Neural progenitor cell (in vitro differentiated cells): ENCODE data around the gene RTL5. TPM values are rescaled to one million over a fixed set of nuclear protein-coding genes. Genes with fewer than 3 reads are reported as not detected.

Source experiments
- DNase-seq: peaks from one replicate; pipeline ENCODE4 v3.0.0-alpha.2; 2016; ENCODE audit warnings: low spot score
- H2AFZ ChIP-seq: fragments of 200-600 bp; sonication (generic); replicated peaks from 2 replicates; pipeline ENCODE4 v1.6.1; 2016; ENCODE audit warnings: antibody characterized with exemption
- H3F3A ChIP-seq: fragments of 200-600 bp; sonication (generic); 2 replicates; pipeline ENCODE4 v1.6.1; 2016; ENCODE audit warnings: antibody characterized with exemption, low read depth
- H3K27ac ChIP-seq: fragments of 200-600 bp; sonication (generic); 2 replicates; pipeline ENCODE4 v1.5.1; 2016; ENCODE audit warnings: mild to moderate bottlenecking
- H3K27me3 ChIP-seq: fragments of 200-600 bp; sonication (generic); 2 replicates; pipeline ENCODE4 v1.6.1; 2016; ENCODE audit warnings: mild to moderate bottlenecking, moderate library complexity
- H3K36me3 ChIP-seq: fragments of 200-600 bp; sonication (generic); 2 replicates; pipeline ENCODE4 v1.5.1; 2016
- H3K4me1 ChIP-seq: fragments of 200-600 bp; sonication (generic); 2 replicates; pipeline ENCODE4 v1.6.1; 2016; ENCODE audit warnings: mixed run types
- H3K4me2 ChIP-seq: fragments of 200-600 bp; sonication (generic); 2 replicates; pipeline ENCODE4 v1.6.1; 2016
- H3K4me3 ChIP-seq: fragments of 200-600 bp; sonication (generic); 2 replicates; pipeline ENCODE4 v1.5.1; 2016
- H3K79me2 ChIP-seq: fragments of 200-600 bp; sonication (generic); 2 replicates; pipeline ENCODE4 v1.6.1; 2016; ENCODE audit warnings: low read depth
- H3K9ac ChIP-seq: fragments of 200-600 bp; sonication (generic); 2 replicates; pipeline ENCODE4 v1.6.1; 2016
- H3K9me3 ChIP-seq: fragments of 200-600 bp; sonication (generic); 2 replicates; pipeline ENCODE4 v1.5.1; 2016; ENCODE audit warnings: low read depth
- H4K20me1 ChIP-seq: fragments of 200-600 bp; sonication (generic); 2 replicates; pipeline ENCODE4 v1.6.1; 2016; ENCODE audit warnings: low read depth
- H3K27ac Mint-ChIP-seq: 3 replicates; pipeline ENCODE4 v1.8.0; 2021; ENCODE audit warnings: mixed read lengths
- H3K27me3 Mint-ChIP-seq: 2 replicates; pipeline ENCODE4 v1.8.0; 2022; ENCODE audit warnings: low read depth, mild to moderate bottlenecking, inconsistent platforms, moderate library complexity, mixed read lengths; ENCODE audit not compliant: insufficient read depth
- H3K36me3 Mint-ChIP-seq: 3 replicates; pipeline ENCODE4 v1.8.0; 2021; ENCODE audit warnings: mixed read lengths
- H3K4me1 Mint-ChIP-seq: 3 replicates; pipeline ENCODE4 v1.8.0; 2021; ENCODE audit warnings: mixed read lengths
- H3K4me3 Mint-ChIP-seq: 3 replicates; pipeline ENCODE4 v1.8.0; 2021; ENCODE audit warnings: mild to moderate bottlenecking, moderate library complexity, mixed read lengths
- H3K9me3 Mint-ChIP-seq: 3 replicates; pipeline ENCODE4 v1.8.0; 2020; ENCODE audit warnings: mixed read lengths
- EZH2 ChIP-seq: fragments of 200-600 bp; sonication (generic); IDR thresholded peaks from 2 replicates; pipeline ENCODE4 v1.6.1; 2017; ENCODE audit warnings: antibody characterized with exemption, mild to moderate bottlenecking, moderate library complexity
- EZH2phosphoT487 ChIP-seq: fragments of 200-600 bp; sonication (generic); IDR thresholded peaks from 2 replicates; pipeline ENCODE4 v1.6.1; 2017; ENCODE audit warnings: antibody characterized with exemption
- total RNA-seq: library from RNA; depleted of rRNA; stranded (reverse); fragments of >200 nt; gene quantifications from 2 replicates; pipeline ENCODE4 v1.2.3, GENCODE V29; 2015; ENCODE audit warnings: low replicate concordance
- TF ChIP-seq, protein P1 (sequence below): fragments of 200-600 bp; sonication (generic); IDR thresholded peaks from 2 replicates; pipeline ENCODE4 v1.5.1; 2017; ENCODE audit warnings: antibody characterized with exemption, mild to moderate bottlenecking

RTL5 gene
- total RNA-seq, 1 donor from 2014 or later: 1.0 TPM

DNA sequence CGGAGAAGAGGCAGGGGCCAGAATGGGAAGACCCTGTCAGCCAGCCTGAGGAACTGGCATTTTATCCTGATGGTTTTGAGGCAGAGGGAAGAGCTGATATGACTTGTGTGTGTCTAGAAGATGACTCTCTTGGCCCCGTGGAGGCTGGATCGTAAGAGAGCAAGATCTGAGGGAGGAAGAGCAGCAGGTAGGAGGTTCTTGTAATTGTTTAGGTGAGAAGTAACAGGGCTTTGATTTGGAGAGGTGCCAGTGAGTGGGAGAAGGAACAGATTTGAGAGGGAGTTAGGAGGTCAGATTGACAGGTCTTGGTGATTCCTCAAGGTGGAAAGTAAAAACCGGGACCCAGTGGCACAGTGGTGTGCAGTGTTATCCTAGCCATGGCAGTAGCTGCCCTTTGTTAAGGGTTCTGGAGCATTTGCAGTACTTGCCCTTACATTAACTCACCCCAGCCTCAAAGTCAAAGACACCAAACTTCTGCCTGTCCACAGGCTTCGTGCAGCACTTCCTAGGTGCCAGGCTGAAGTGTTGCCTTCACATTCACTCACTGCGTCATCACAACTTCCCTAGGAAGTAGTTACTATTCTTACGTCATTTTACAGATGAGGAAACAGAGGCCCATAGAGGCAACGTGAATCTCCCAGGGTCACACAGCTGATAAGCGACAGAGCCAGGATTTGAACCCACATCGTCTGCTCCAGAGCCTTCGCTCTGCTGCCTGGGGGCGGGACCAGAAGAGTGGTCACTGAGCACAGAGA, 23.7 kb downstream of the RTL5 start:
- TF ChIP-seq, protein P1, sequence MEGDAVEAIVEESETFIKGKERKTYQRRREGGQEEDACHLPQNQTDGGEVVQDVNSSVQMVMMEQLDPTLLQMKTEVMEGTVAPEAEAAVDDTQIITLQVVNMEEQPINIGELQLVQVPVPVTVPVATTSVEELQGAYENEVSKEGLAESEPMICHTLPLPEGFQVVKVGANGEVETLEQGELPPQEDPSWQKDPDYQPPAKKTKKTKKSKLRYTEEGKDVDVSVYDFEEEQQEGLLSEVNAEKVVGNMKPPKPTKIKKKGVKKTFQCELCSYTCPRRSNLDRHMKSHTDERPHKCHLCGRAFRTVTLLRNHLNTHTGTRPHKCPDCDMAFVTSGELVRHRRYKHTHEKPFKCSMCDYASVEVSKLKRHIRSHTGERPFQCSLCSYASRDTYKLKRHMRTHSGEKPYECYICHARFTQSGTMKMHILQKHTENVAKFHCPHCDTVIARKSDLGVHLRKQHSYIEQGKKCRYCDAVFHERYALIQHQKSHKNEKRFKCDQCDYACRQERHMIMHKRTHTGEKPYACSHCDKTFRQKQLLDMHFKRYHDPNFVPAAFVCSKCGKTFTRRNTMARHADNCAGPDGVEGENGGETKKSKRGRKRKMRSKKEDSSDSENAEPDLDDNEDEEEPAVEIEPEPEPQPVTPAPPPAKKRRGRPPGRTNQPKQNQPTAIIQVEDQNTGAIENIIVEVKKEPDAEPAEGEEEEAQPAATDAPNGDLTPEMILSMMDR: no peak
- no peak overlapping the region for H3K27ac ChIP-seq
- H3K27me3 Mint-ChIP-seq: peaks cover 8% of the 10 kb centered on the region
- no peaks in the 10 kb centered on the region for H3K79me2 ChIP-seq
- H3K4me3 Mint-ChIP-seq: no peak overlapping the region
- no peaks in the 10 kb centered on the region for H3F3A ChIP-seq
- no peaks in the 10 kb centered on the region for H4K20me1 ChIP-seq
- no peaks in the 10 kb centered on the region for H3K36me3 Mint-ChIP-seq
- H3K27ac Mint-ChIP-seq: no peak overlapping the region
- no peak overlapping the region for H3K4me3 ChIP-seq
- DNase-seq: no peak
- peaks cover 13% of the 10 kb centered on the region for H3K4me1 Mint-ChIP-seq
- H3K36me3 ChIP-seq: no peaks in the 10 kb centered on the region
- H3K4me1 ChIP-seq: no peaks in the 10 kb centered on the region
- no peak overlapping the region for H3K9ac ChIP-seq
- H3K9me3 ChIP-seq: no peaks in the 10 kb centered on the region
- H3K4me2 ChIP-seq: no peak overlapping the region
- peaks cover 17% of the 10 kb centered on the region for H3K9me3 Mint-ChIP-seq
- no peaks in the 10 kb centered on the region for H3K27me3 ChIP-seq
- H2AFZ ChIP-seq: no peak overlapping the region

DNA sequence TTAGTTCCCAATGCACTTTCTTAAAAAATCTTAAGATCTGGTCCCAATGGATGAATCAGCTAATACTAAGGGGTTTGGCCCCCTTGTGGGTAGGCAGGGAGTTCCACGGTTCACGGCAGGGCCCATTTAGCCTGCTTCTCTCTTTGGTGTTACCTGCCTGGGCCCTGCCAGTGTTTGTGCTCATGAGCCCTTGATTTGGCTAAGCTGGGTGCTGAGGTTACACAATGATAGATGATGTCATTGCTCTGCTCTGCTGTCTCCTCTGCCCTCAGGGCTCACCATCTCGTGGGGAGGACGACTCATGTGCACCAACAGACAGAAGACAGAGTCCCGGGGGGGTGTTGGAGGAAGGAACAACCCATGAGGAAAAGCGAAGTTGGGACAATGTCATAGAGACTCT, 24.4 kb downstream of the RTL5 start:
- no peak overlapping the region for H3K9ac ChIP-seq
- Mint-ChIP-seq H3K4me1 (peaks cover 12% of the 10 kb centered on the region), H3K4me3 (no peak overlapping the region), H3K27ac (no peak overlapping the region), H3K36me3 (no peaks in the 10 kb centered on the region), H3K9me3 (peaks cover 17% of the 10 kb centered on the region), H3K27me3 (peaks cover 11% of the 10 kb centered on the region)
- H3K4me3 ChIP-seq: no peak overlapping the region
- no peak overlapping the region for H3K27ac ChIP-seq
- H3K9me3 ChIP-seq: no peaks in the 10 kb centered on the region
- H3K36me3 ChIP-seq: no peaks in the 10 kb centered on the region
- no peaks in the 10 kb centered on the region for H4K20me1 ChIP-seq
- H3K4me2 ChIP-seq: no peak overlapping the region
- H3F3A ChIP-seq: no peaks in the 10 kb centered on the region
- DNase-seq: no peak
- no peak overlapping the region for H2AFZ ChIP-seq
- TF ChIP-seq EZH2phosphoT487 (no peak), EZH2 (no peak)
- TF ChIP-seq, protein P1: no peak
- H3K79me2 ChIP-seq: no peaks in the 10 kb centered on the region
- H3K27me3 ChIP-seq: no peaks in the 10 kb centered on the region
- H3K4me1 ChIP-seq: no peaks in the 10 kb centered on the region

DNA sequence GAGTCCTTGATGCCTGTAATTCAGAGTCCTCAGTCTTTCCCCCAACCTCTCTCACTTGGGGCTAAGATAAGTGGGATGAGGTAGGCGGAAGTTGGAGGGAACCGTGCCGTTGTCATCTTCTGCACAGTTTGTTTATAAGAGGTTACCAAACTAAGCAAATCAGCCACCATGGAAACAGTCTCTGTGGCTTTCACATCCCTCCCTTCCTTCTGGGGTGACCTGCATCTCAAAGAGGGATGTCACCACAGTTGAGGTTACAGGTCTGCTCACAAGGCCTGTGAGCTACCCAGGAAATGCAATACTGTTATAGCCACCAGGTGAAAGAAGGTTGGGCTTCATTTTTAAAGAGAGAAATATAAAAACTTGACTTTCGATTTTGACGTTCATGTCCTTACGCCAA, 26.3 kb downstream of the RTL5 start:
- Histone ChIP-seq H3K4me1 (no peaks in the 10 kb centered on the region), H4K20me1 (no peaks in the 10 kb centered on the region), H3K9me3 (no peaks in the 10 kb centered on the region), H3K4me2 (no peak overlapping the region), H3K4me3 (no peak overlapping the region), H3K27ac (no peak overlapping the region), H3F3A (peaks cover 5% of the 10 kb centered on the region), H3K9ac (no peak overlapping the region), H2AFZ (no peak overlapping the region), H3K36me3 (no peaks in the 10 kb centered on the region), H3K79me2 (no peaks in the 10 kb centered on the region), H3K27me3 (no peaks in the 10 kb centered on the region)
- TF ChIP-seq EZH2 (no peak), EZH2phosphoT487 (no peak)
- TF ChIP-seq, protein P1: no peak
- Mint-ChIP-seq H3K27me3 (peaks cover 6% of the 10 kb centered on the region), H3K9me3 (peaks cover 13% of the 10 kb centered on the region), H3K4me1 (peaks cover 22% of the 10 kb centered on the region), H3K27ac (no peak overlapping the region), H3K36me3 (no peaks in the 10 kb centered on the region), H3K4me3 (no peak overlapping the region)
- DNase-seq: no peak
